ENCODE results near the gene PSEN2.
"Not testable (repeated sequence)": the region's sequence is repeated elsewhere in the genome, so short reads cannot be mapped to it uniquely, and the experiment has no call there.

The PSEN2 gene

GRCh38 chr1:226916497-226916896 lies 46.1 kb downstream of the PSEN2 start:
- DNase-seq (ENCODE audit: low spot score): no peak

DNA sequence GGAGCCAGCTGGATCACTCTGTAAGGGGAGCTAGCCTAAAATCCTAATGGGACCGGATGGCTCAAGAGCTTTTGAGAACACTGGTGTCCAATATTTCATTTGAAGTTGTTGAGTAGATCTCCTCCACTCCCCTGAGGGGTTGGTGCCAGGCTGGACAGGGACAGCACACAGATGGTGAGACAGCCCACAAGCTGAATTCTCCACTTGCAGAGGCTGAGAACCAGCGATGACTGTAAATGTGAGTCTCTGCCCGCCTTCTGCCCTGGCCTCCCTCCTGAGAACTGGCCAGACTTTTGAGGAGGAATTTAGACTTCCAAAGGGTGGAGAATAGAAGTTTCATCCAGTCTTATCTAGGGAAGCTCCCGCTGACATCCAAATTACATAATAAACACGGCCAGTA lies 49.2 kb downstream of the PSEN2 start:
- no peak for DNase-seq (ENCODE audit: low spot score)

GRCh38 chr1:226919995-226920394 lies 49.6 kb downstream of the PSEN2 start:
- no peak for DNase-seq (ENCODE audit: low spot score)

- DNase-seq (ENCODE audit: low spot score): no peak
These were observed 50.1 kb downstream of the PSEN2 start for GRCh38 chr1:226920446-226920894.

- no peak for DNase-seq (ENCODE audit: low spot score)
These were observed 51.1 kb downstream of the PSEN2 start for GRCh38 chr1:226921504-226921903.

- not testable (repeated sequence) for DNase-seq (ENCODE audit: low spot score)
These were observed 59.1 kb downstream of the PSEN2 start for GRCh38 chr1:226929260-226930111.

- DNase-seq (ENCODE audit: low spot score): no peak
These were observed 64.2 kb downstream of the PSEN2 start for GRCh38 chr1:226934483-226935237.

DNA sequence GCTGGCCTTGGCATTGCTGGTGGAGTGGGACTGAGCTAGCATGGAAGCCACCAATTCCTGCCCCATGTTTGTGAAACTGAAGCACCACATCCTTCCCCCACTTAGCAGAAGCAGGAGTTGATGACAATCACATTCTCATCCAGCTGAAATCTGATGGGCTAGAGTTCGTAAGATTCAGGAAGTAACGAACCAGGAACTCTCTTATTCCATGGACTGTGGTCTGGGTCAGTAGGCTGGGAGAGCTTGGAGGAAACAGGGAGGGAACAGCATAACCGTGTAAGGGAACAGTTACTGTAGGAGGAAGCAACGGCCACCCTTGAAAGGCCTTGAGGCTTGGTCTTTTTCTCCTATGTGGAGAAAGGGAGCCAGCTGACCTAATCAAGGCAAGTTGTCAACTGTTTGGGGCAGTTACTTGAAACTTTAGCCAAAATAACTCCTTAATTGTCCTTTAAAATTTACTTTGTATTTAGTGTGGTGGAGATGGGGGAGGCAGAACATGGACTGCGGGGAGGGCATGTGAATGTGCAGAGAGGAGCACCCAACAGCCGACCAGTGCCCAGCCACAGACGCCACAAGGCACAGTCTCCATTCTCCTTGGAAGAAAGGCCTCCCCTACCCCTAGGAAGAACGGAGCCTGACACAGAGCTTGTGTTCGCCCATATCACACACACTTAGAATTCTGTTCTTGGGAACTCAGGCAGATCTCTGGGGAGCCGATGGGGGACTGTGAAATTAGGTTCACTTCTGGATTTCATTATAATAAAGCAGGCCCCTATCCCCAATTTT lies 67.7 kb downstream of the PSEN2 start:
- DNase-seq (ENCODE audit: low spot score): no peak

- no peak for DNase-seq (ENCODE audit: low spot score)
These were observed 68.6 kb downstream of the PSEN2 start for GRCh38 chr1:226938903-226939437.

- DNase-seq (ENCODE audit: low spot score): no peak
These were observed 69.1 kb downstream of the PSEN2 start for GRCh38 chr1:226939438-226940028.

- DNase-seq (ENCODE audit: low spot score): peak; percentile 98
These were observed 69.8 kb downstream of the PSEN2 start, which contains the start of gene COQ8A for GRCh38 chr1:226940029-226940805. COQ8A (plus strand) TSS chr1:226940294; CDS start chr1:226961386, 21,092 bp downstream.

DNA sequence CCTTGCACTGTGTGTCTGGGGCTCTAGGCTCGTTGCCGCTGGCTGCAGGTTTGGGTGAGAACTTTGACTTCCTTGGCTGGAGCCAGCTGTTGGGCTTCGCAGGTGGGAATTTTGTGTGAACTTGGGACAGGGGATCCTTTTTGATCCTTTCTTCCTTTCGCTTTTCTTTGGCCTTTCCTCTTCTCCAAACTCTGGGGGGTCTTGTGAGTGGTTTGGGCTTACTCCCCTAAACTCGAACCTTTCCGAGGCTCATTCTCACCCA lies 70.3 kb downstream of the PSEN2 start:
- no peak for DNase-seq (ENCODE audit: low spot score)

DNA sequence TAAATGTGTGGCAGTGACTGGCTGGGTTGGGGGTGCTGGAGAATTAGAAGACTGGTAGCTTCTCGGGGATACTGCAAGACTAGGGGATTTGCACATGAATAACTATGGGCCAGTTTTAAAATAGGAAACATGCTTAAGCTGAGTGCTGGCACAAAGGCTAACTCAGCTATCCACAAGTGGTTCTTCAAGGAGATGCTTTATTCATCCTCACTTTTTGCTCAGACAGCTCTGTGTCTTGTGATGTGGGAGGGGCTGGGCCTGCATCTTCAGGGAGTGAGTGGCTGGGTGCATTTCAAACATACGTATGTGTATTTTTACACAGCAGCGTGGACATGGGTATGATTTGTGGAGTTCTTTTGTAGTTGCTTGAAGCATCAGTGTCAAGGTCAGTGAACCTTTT lies 72.0 kb downstream of the PSEN2 start:
- no peak for DNase-seq (ENCODE audit: low spot score)

DNA sequence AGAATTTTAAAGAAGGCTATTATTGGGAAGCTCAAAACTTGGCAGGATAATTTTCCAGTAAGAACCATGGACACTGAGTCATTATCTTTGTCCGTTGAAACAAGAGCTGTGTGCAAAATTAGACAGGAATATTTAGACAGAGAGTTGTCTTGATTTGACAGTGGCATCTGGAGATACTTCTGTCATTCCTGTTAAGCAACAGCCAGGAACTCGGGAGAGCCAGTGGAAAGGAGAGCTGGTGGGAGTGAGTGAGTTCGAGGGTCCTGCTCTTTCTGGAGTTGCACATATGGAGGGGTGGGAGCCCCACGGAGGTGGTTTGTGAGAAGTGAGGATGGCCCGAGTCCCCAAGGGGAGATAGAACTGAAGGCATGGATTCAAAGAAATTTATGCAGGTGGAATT lies 72.7 kb downstream of the PSEN2 start:
- no peak for DNase-seq (ENCODE audit: low spot score)

- DNase-seq (ENCODE audit: low spot score): no peak
These were observed 73.5 kb downstream of the PSEN2 start for GRCh38 chr1:226943927-226944326.

DNA sequence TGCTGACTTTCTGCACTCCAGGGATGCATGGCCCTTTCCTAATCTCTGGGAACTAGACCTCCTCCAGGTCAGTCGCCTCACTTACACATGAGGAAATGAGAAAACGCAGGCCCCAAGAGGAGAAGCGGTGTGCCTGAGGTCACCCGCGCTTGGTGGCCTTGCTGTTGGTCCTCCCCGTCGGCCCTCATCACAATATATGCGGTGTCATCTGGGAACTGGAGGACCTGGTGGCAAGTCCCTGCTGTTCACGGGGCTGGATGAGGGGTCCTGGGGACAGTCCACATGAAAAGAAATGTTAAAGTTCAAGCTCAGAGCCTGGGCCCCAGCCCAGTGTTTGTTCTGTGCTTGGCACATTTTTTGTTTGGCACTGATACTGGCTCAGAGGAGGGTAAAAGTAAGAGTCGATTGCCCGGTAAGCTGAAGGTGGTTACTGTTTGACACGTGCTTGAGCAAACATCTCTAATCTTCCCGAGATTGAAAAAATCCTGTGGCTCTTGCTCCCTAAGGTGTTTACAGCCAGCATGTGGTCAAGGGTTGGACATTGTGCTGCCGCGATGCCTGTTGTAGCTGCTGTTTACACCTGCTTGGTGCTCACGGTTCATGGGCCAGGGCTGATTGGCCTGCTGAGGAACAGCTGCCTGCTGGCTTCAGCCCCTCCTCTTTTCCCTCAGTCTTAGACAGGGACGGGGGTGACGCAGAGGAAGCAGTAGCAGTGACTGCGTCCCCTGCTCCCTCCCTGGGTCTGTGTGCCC lies 74.9 kb downstream of the PSEN2 start:
- no peak for DNase-seq (ENCODE audit: low spot score)
